GM21723 (cell line): ENCODE results near the gene SRGAP3.

ENCODE experiments used
- ATAC-seq: cut with Tn5 transposase; IDR thresholded peaks from one replicate; pipeline ENCODE4 v1.9.1; 2021; ENCODE audit warnings: mild to moderate bottlenecking, moderate library complexity; ENCODE audit not compliant: unreplicated experiment

The SRGAP3 gene

DNA sequence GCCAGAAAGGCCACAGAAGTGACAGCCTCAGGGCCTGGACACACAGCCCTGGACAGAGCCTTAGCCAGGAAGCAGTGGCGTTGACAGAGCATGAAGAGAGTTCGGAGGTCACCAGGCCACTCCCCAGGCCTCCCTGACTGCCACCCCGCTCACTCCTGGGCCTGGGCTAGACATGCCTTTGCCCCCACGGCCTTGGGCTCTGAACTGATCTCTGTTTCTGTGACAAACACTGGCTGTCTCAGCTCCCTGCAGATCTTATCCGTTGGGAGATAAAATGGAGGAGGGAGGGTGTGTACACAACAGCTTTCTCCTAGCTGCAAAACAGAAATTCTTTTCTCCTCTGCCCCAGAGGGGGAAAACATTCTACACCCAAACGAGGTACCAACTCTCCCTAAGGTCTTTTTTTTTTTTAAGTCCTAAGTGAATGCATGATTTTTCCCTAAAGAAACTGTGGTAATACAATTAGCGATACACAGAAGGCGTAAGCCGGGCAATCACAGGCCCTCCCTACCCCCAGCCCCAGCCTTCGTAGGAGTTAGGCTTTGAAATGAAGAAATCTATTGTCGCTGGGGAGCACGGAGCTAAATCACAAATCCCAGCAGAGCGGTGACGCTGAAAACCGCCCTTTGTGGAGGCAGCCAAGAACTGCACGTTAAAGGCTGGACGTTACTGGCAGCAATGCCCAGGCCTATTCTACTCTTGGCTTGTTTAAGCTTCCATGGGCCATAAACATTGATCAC is 45.0 kb downstream of the SRGAP3 start:
- ATAC-seq, result no peak

DNA sequence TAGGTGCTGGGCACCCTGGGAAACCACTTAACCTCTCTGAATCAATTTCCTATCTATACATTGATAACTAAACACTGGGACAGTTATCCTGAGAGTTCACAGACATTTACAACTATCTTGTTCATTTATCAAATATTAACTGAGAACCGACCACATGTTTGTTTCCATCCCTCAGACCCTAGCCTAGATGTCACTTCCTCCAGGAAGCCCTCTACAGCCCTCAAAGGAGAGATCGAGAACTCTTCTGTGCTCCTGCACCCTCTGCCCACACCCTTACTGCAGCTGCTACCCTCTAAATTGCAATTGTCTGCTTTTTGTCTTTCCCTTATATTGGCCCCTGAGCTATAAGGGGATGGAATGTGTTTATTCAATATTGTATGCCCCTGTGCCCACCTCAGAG is 46.1 kb downstream of the SRGAP3 start:
- ATAC-seq, result no peak

DNA sequence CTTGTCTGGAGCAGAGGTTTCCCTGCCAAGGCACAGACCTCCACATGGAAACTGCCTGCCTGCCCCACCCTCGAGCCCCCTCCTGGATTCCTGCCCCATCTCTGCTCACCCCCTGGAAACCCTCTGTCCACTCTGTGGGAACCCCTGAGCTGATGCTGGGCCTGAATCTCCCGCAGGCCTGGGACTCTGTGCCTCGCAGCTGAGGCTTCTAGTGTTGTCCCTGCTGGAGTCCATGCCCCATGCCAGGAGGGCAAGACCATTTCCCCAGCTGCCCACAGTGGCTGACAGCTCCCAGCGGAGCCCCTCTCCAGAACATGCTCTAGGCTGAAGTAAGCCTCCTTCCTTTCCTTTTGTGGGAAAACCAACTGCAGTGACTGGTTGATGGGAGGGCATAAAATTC is 46.9 kb downstream of the SRGAP3 start:
- ATAC-seq, result no peak

DNA sequence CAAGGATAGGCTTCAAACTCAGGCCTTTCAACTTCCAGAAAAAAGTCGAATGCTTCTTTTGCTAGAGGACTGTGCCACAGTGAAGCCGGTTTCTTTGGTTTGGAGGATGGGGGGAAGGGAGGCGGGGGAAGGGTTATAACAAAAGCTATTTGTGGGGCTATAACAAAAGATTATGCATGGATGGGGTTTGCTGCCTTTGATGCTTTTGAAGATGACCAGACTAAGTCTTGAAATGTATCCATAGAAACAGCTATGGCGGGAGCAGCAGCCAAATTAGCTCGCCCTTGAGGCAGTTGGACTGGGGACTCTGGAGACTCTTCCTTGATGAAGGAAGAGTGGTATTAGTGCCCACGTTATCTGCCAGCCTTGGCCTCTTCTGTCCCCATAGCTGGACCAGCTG is 47.5 kb downstream of the SRGAP3 start:
- ATAC-seq, result no peak

DNA sequence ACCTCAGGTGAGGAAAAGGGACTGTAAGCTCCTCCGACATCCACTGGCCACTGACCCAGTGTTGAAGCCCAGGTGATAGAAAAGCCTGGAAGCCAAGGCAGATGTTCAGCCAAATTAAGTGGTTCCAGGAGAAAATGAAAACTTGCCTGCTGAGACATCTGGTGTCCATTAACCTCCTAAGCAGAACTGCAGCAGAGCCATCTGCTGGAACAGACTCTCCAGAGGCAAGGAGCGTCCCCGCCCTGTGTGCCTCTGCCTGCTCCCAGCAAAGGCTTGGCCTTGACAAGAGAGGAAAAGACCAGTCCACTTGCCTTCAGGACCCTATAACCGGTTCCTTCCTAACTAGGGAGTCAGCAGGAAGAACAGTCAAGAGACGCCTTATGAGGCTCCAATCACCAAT is 48.2 kb downstream of the SRGAP3 start:
- no peak for ATAC-seq

DNA sequence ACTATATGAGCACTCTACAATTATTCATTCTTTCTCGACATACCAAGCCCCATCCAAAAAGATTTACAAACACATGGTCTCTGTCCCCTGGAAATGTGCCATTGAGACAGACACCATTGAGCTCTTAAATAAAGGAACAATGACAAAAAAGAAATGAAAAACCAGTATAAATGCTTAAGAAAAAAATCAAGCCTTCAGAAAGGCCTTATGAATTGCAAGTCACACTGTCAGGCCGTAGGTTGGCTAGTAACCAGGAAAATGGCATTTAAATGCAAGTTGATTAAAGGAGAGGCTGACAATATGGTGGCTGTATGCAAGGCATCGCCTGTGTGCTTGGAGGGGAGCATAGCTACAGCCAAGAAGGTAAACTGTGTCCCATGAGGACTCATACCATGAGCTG is 49.7 kb downstream of the SRGAP3 start:
- ATAC-seq, result no peak

DNA sequence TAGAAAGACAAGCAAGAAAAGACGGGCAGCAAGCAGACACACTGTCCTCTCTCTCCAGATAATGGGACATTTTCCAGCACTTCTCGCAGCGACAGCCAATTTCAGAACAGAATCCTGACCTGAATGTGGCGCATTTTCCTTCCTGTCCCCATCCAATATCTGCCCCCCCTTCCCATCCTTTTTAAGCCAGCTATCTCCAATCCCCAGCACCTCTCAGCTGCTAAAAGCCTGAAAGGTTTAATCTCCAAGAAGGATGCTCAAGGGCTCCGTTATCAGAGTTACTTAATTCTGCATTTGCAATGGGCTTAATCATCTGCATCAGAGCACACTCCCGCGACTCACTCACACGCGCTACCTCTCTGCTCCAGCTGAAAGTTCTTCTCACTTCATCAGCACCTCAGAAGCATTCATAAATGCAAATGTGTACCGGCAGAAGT is 50.5 kb downstream of the SRGAP3 start:
- ATAC-seq, result no peak

DNA sequence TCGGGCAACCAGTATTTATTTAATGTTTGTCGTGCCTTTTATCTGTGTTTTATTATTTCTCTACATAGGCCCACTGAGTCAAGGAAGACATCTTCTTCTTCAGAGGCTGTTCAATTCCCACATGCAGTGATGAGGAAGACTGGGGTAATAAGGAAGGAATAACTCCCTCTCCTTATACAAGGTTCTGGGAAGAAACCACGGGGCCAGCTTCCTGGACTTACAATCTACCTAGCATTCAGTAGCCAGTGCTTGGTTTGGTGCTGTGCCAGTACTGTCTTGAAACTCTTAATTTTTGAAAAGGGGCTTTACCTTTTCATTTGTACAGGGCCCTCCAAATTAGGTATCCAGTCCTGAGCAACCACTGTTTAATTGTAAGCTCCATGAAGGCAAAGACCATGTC is 51.2 kb downstream of the SRGAP3 start:
- ATAC-seq, result no peak

DNA sequence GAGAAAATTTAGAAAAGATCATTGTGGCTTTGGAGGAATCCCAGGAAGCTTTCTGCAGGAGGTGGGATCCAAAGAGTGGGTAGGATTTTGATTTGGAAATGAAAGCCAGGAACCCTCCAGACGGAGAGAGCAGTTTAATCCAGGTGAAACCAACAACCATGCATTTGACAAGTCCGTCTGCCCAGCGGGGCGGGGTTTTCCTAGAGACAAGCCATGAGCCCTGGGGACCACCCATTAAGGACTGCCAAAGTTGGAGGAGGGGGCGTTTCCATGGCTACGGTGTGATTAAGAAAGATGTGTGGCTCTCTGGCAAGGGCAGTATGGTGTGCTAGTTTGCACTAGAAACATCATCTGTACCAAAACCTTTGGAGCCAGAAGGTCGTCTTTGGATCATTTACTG is 53.4 kb downstream of the SRGAP3 start:
- ATAC-seq, result no peak

DNA sequence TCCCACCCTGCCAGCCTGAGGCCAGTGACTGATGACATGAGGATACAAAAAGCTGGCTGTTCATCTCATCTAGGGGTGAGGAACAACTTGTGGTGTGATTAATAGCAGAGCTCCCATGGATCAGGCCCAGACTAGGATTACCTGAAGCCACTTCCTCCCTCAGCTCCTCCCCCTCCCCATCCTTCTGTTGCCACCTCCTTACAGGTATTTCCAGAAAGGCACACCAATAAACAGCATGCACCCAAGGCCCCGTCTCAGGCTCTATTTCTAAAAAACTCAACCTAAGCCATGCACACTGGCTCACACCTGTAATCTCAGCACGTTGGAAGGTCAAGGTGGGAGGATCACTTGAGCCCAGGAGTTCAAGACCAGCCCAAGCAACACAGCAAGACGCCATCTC is 54.1 kb downstream of the SRGAP3 start:
- no peak for ATAC-seq

DNA sequence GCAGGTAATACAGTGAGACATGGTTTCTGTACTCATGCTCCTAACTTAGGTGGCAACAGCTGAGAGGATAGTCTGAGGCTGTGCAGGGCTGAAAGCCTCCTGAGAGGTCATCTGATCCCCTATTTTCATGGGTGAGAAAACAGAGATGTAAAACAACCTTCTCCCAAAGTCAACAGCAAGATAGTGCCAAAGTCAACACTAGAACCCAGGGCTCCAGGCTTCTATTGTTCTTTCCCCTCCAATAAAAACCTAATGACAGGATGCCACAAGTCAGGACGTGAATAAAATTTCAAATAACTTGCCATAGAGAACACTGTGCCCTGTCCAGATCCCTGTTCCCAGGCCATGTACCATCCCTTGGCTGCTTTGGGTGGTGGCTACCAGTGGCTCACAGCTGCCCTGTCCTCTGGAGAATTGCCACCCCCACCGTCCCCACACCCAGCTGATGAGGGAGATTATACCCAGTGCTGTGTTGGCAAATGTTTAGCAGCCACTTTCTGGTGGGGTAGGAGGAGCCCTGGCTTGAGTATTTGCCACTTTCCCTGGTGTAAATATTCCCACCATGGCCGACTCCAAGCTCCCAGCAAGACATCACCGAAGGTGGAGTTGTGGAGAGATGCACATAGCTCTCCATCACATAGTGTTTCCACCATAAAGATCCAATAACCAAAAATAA is 54.8 kb downstream of the SRGAP3 start:
- ATAC-seq, result no peak

DNA sequence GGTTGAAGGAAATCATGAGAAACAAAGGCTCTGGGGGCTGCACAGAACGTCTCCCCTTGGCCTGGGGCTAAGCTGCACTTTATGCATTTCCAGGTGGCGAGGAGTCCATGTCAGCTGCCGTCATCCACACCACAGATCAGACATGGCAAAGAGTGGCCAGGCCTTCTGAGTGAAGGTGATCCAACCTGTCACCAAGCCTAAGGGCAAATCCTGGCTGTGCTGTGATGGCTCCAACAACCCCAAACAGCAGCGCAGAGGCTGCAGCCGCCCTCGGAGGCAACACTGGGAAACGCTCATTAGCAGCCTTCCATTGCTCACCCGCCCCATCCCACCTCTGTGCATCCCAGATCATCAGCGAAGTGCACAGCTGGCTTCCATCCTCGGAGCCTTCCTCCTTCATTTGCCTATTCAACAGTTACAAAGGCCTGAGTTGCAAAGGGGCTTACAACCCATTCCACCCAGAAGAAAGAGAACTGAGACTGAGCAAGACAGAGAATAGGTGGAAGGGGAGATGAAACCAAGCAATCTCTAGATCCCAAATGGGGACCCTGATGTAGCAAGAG is 55.7 kb downstream of the SRGAP3 start:
- no peak for ATAC-seq

DNA sequence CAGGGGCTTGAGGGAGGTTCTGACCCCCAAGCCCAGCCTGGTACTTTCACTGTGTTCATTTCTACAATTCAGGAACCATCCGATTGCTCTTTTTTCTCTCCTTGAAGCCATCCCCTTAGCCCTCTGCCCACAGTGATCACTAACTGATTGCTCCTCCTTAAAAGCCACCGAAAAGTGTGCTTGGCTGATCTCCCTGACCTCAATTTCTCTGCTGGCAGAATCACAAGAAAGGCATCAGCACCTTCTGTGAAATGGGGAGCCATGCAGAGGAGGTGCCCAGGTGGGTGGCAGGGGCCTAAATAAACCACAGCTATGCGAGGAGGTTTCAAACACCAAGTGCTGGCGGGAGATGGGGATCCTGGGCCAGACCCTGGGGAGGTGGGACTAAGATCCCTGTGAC is 56.2 kb downstream of the SRGAP3 start:
- no peak for ATAC-seq

DNA sequence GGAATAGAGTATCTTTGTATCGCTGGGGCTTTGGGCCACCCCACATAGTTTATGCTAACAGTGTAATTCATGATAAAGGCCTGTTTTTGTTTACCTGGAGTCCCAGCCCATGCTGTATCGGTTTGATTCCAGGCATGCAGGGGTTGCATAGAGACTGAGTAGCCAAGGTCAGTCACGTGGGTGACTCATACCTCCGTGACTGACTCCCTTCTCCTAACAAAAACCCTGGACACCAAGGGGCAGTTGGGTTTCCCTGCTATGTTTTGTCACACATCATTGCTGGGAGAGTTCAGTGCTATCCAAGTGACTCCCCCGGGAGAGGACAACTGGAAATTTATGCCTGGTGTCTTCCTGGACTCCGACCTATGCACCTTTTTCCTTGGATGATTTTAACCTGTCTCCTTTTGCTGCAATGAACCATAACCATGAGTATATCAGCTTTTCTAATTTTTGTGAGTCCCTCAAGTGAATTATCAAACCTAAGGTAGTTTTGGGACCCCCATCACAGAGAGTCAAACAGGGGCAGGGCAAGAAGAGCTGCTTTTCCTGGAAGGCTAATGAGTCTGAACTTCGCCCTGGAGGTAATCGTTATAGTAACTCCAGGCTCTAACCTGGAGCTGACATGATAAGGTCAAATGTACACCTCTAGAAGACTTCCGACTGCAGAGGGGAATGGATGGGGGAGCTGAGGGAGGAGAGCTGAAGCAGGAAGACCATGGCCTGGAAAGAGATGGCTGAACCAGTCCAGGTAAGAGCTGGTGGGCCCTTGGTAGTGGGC is 57.0 kb downstream of the SRGAP3 start:
- ATAC-seq, result no peak

DNA sequence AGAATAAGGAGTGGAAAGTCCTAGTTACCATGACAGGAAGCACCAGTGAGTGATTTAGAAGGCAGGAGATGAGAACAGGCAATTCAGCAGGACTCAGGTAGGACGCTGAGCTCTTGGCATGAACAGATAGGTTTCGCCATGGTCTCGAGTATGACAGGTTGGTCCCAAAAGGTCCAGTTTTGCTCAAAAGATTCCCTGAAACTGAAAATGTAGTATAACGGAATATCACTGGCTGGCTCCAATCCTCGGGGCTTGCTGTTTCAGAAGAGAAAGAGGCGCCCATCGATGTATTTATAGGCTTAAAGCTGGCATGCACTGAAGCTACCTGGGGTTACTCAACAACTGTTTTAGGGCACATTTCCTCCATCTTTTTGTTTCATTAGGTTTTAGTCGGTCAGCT is 59.2 kb downstream of the SRGAP3 start:
- no peak for ATAC-seq

DNA sequence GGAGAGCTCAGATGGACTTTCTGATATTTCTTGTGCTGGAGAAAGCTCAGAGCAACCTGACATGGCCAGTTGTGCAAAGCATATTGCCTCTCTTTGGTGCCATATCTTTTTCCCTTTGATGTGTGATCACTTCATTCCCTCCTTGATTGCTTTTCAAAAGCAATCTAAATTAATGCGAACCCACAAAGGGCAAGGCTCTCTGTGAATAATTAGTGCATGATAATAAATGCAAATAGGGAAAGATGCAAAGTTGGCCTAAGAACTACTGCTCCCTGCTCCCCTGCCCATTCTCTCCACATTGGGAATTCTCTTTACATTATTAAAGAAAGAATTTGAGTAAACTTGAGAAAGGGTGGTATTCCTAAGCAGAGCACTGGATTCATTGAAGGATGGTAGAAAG is 60.9 kb downstream of the SRGAP3 start:
- no peak for ATAC-seq

DNA sequence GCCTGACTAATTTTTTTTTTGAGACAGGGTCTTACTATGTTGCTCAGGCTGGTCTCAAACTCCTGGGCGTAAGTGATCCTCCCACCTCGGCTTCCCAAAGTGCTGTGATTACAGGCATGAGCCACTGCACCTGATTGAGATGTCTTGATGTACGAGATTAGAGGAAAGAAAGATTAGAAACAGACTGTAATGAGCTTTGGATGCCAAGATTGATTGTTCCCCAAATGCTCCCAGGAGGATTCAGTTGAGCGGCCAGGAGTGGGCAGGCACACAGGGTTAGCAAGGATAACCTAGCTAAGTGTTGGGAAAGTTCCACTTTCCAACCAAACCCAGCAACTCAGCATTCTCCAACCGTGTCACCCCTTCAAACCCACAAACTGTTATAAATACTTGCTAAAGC is 63.7 kb downstream of the SRGAP3 start:
- no peak for ATAC-seq

DNA sequence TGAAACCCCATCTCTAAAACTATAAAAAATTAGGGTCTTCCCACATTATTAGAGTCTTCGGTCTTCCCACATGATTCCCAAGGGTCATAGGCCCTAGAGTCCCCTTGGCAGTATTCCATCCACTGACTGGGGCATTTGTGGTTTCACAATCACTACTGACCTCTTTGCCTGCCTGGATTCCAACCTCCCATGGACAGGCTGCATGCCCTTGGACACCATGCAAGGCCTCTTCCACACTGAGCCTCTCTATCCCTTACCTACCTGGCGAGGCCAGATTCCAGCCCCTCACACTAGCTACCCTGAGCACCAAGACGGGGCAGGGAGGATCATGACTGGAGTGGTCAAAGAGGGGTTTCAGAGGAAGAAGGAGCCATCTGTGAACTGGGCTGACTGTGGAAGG is 64.4 kb downstream of the SRGAP3 start:
- ATAC-seq, result no peak

DNA sequence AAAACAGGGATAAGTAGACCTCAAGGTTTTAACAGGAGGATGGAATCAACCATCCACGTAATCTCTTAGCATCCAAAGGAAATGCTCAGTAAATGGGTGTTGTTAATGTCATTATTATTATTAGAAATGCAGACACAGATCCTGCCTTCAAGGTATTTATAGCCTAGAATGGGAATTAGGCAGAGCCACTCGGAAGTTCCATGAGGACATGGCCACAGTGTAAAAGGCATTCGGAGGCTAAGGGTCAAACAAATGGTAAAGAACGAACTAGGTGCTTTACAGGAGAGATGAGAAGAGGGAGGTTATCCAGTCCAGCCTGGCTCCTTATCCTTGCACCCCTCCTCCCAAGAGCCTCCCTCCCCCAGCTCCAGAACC is 65.0 kb downstream of the SRGAP3 start:
- ATAC-seq, result no peak

DNA sequence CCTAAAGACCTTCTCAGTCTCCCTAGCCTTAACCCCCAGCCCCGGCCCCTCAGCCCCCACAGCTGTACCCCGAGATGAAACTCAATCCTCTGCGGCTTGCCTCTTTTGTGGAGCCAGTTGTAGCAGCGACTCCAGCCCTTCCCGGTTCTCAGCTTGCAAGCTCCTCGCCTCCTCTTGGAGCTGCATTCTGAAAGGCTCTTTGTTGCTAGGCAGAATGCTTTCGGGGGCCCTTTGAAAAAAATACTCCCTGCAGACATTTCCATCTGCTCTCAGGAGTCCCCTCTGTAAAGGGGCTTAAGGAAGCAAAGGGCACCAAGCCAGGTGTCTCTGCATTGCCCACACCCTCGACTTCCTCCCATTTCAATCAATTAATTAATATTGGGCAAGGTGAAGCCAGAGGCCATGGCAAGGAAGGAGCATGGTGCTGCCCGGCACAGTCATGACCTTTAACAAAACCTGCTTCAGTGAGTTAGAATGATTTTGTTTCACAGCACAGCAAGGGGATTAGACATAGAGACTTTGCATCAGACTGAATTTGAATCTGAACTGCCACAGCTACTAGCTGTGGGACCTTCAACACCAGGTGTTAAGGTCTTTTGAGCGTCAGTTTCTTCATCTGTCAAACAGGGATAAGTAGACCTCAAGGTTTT is 65.5 kb downstream of the SRGAP3 start:
- ATAC-seq, result no peak

DNA sequence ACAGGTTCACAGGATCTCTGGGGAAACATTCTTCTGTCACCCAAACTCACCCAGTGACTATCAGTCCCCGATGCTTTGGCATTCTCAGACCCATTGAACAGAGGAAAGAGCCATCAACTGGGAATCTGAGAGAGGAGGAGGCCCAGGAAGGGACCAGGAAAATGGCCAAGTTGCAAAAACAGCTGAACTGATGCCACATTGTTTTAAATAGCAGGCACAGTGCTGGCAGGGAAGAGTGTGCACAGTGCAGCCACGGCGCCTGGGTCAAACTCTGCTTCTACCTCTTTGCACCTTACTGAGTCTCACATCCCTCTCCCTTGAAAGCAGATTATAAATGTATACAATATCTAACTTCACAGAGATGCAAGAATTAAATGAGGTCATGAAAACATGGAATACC is 66.4 kb downstream of the SRGAP3 start:
- ATAC-seq, result no peak
